GM23248 (cell line): ENCODE data around the gene IQGAP2. TPM values are rescaled to one million over a fixed set of nuclear protein-coding genes. Genes with fewer than 3 reads are reported as not detected.

ENCODE experiments used
- DNase-seq: peaks from one replicate; pipeline ENCODE4 v3.0.0-alpha.2; 2015
- H2AFZ ChIP-seq: fragments of 200-600 bp; sonication (generic); 2 replicates; pipeline ENCODE4 v1.6.1; 2016; ENCODE audit warnings: antibody characterized with exemption
- H3F3A ChIP-seq: fragments of 200-600 bp; sonication (generic); 2 replicates; pipeline ENCODE4 v1.6.1; 2016; ENCODE audit warnings: mild to moderate bottlenecking, antibody characterized with exemption, mixed run types; ENCODE audit not compliant: insufficient read depth
- H3K27ac ChIP-seq: fragments of 200-600 bp; sonication (generic); 2 replicates; pipeline ENCODE4 v1.5.1; 2016; ENCODE audit warnings: mild to moderate bottlenecking
- H3K27me3 ChIP-seq: fragments of 200-600 bp; sonication (generic); replicated peaks from 2 replicates; pipeline ENCODE4 v1.6.1; 2016; ENCODE audit warnings: mild to moderate bottlenecking; ENCODE audit not compliant: insufficient read depth
- H3K36me3 ChIP-seq: fragments of 200-600 bp; sonication (generic); 2 replicates; pipeline ENCODE4 v1.6.1; 2016; ENCODE audit warnings: low read depth, mild to moderate bottlenecking
- H3K4me1 ChIP-seq: fragments of 200-600 bp; sonication (generic); 2 replicates; pipeline ENCODE4 v1.6.1; 2016; ENCODE audit warnings: mild to moderate bottlenecking; ENCODE audit not compliant: insufficient read depth
- H3K4me2 ChIP-seq: fragments of 200-600 bp; sonication (generic); one replicate; pipeline ENCODE4 v1.6.1; 2016; ENCODE audit warnings: mild to moderate bottlenecking; ENCODE audit not compliant: unreplicated experiment
- H3K4me3 ChIP-seq: fragments of 200-600 bp; sonication (generic); 2 replicates; pipeline ENCODE4 v1.5.1; 2016; ENCODE audit warnings: mild to moderate bottlenecking
- H3K79me2 ChIP-seq: fragments of 200-600 bp; sonication (generic); 2 replicates; pipeline ENCODE4 v1.6.1; 2016; ENCODE audit warnings: mild to moderate bottlenecking; ENCODE audit not compliant: insufficient read depth
- H3K9ac ChIP-seq: fragments of 200-600 bp; sonication (generic); 2 replicates; pipeline ENCODE4 v1.6.1; 2016; ENCODE audit warnings: mild to moderate bottlenecking
- H3K9me2 ChIP-seq: fragments of 200-600 bp; sonication (generic); 2 replicates; pipeline ENCODE4 v1.6.1; 2016; ENCODE audit warnings: mixed run types, mild to moderate bottlenecking, moderate library complexity; ENCODE audit not compliant: insufficient read depth
- H3K9me3 ChIP-seq: fragments of 200-600 bp; sonication (generic); one replicate; pipeline ENCODE4 v1.6.1; 2017; ENCODE audit warnings: low read depth
- H4K20me1 ChIP-seq: fragments of 200-600 bp; sonication (generic); 2 replicates; pipeline ENCODE4 v1.6.0; 2016; ENCODE audit not compliant: insufficient read depth
- EZH2 ChIP-seq: fragments of 200-600 bp; sonication (generic); IDR thresholded peaks from 2 replicates; pipeline ENCODE4 v1.6.1; 2018; ENCODE audit warnings: antibody characterized with exemption, mild to moderate bottlenecking; ENCODE audit not compliant: insufficient read depth, poor library complexity, severe bottlenecking
- EZH2phosphoT487 ChIP-seq: fragments of 200-600 bp; sonication (generic); IDR thresholded peaks from 2 replicates; pipeline ENCODE4 v1.6.1; 2018; ENCODE audit warnings: antibody characterized with exemption, moderate library complexity, mild to moderate bottlenecking, low read depth; ENCODE audit not compliant: insufficient read depth
- WGBS, 2 experiments: methylation state at CpG; one replicate each; pipeline ENCODE4 v1.1.6; 2015 to 2017; ENCODE audit warnings: low lambda C conversion rate in 2 of 2, low coverage in 1 of 2; ENCODE audit errors: missing lambda C conversion rate in 2 of 2; 5-methylcytosine and 5-hydroxymethylcytosine counted together
- in situ Hi-C: fragments of 300-500 bp; cut with MboI; formaldehyde crosslinking; loops from 2 replicates; pipeline ENCODE4 v1.15.0; 2020
- polyA plus RNA-seq: library from polyadenylated mRNA; unstranded; fragments of >200 nt; fragmentation: Nextera tagmentation; extraction: Ambion mirVana; gene quantifications from 2 replicates; pipeline ENCODE4 v1.2.1, GENCODE V29; 2016
- total RNA-seq: library from RNA; depleted of rRNA; stranded (reverse); fragments of >200 nt; shearing (Covaris generic); gene quantifications from 2 replicates; pipeline ENCODE4 v1.2.3, GENCODE V29; 2014

IQGAP2 gene
- total and polyA plus RNA-seq, 2 experiments from 2014 or later, result 0.11 TPM; not detected in 1

GRCh38 chr5:76700571-76700970 lies 297.5 kb downstream of the IQGAP2 start:
- Histone ChIP-seq H3K4me1 (0 out of 2 replicates have a peak, but pooled peaks cover 7% of the 10 kb centered on the region), H3K27me3 (peaks cover 70% of the 10 kb centered on the region), H3F3A (no peaks in the 10 kb centered on the region), H3K36me3 (no peaks in the 10 kb centered on the region), H3K4me2 (no peak overlapping the region), H4K20me1 (no peaks in the 10 kb centered on the region), H2AFZ (no peak overlapping the region), H3K9me2 (no peaks in the 10 kb centered on the region), H3K9me3 (no peaks in the 10 kb centered on the region), H3K4me3 (no peak overlapping the region), H3K9ac (no peak overlapping the region), H3K27ac (no peak overlapping the region), H3K79me2 (no peaks in the 10 kb centered on the region)
- in situ Hi-C loops, result no loop called here
- TF ChIP-seq EZH2phosphoT487 (no peak), EZH2 (no peak)
- no peak for DNase-seq
- 87 to 100% methylated on average over 2 of the region's 2 CpGs for WGBS, 2 experiments

GRCh38 chr5:76701298-76701697 lies 298.2 kb downstream of the IQGAP2 start:
- Histone ChIP-seq H3F3A (no peaks in the 10 kb centered on the region), H3K36me3 (no peaks in the 10 kb centered on the region), H3K9ac (no peak overlapping the region), H4K20me1 (no peaks in the 10 kb centered on the region), H3K4me1 (0 out of 2 replicates have a peak, but pooled peaks cover 7% of the 10 kb centered on the region), H3K27me3 (peaks cover 78% of the 10 kb centered on the region), H3K79me2 (no peaks in the 10 kb centered on the region), H3K4me3 (no peak overlapping the region), H2AFZ (no peak overlapping the region), H3K9me2 (no peaks in the 10 kb centered on the region), H3K27ac (no peak overlapping the region), H3K9me3 (no peaks in the 10 kb centered on the region), H3K4me2 (no peak overlapping the region)
- peak; percentile 51 for DNase-seq
- 20 to 22% methylated on average over 2 of the region's 2 CpGs for WGBS, 2 experiments
- no peak for TF ChIP-seq EZH2phosphoT487
- no peak for TF ChIP-seq EZH2
- in situ Hi-C loops, result no loop called here

GRCh38 chr5:76703707-76704106 lies 300.6 kb downstream of the IQGAP2 start:
- peaks cover 93% of the 10 kb centered on the region for H3K27me3 ChIP-seq
- WGBS, 2 experiments, result 67 to 73% methylated on average over 2 of the region's 2 CpGs
- TF ChIP-seq EZH2, result no peak
- TF ChIP-seq EZH2phosphoT487, result no peak
- H3K4me3 ChIP-seq, result no peak overlapping the region
- DNase-seq, result no peak
- no peak overlapping the region for H2AFZ ChIP-seq
- H3K4me1 ChIP-seq, result 0 out of 2 replicates have a peak, but pooled peaks cover 7% of the 10 kb centered on the region
- H3K36me3 ChIP-seq, result no peaks in the 10 kb centered on the region
- H3K9me2 ChIP-seq, result no peaks in the 10 kb centered on the region
- H3K79me2 ChIP-seq, result no peaks in the 10 kb centered on the region
- H3F3A ChIP-seq, result no peaks in the 10 kb centered on the region
- H4K20me1 ChIP-seq, result no peaks in the 10 kb centered on the region
- in situ Hi-C loops, result no loop called here
- H3K27ac ChIP-seq, result no peak overlapping the region
- H3K4me2 ChIP-seq, result no peak overlapping the region
- H3K9ac ChIP-seq, result no peak overlapping the region
- H3K9me3 ChIP-seq, result no peaks in the 10 kb centered on the region

DNA sequence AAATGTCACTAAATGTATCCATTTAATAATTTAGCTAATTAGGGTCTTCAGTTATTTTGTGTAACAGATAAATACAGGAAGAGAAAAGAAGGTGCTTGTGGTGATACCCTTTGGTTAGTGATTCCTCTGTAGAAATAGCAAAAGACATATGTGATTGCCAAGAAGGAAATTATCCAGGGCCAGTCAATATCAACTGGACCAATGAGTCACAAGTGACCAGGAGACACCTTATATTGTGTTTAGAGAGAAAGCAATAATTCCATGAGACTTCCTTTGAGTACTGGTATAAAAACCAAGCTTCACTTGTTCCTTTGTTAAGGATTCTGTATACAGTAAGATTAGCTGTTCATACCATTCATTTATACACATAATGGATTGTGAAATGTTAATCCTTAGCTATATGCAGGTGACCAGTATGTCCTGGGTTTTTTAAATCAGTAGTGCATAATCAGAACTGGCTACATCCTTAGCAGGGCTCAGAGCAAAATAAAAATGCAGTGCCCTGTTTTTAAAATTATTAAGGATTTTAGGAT lies 301.1 kb downstream of the IQGAP2 start:
- H3K9me3 ChIP-seq, result no peaks in the 10 kb centered on the region
- no peak overlapping the region for H2AFZ ChIP-seq
- H3K27ac ChIP-seq, result no peak overlapping the region
- no peaks in the 10 kb centered on the region for H4K20me1 ChIP-seq
- no peaks in the 10 kb centered on the region for H3K79me2 ChIP-seq
- in situ Hi-C loops, result no loop called here
- peaks cover 93% of the 10 kb centered on the region for H3K27me3 ChIP-seq
- H3K36me3 ChIP-seq, result no peaks in the 10 kb centered on the region
- H3K9me2 ChIP-seq, result no peaks in the 10 kb centered on the region
- DNase-seq, result no peak
- H3F3A ChIP-seq, result no peaks in the 10 kb centered on the region
- H3K4me2 ChIP-seq, result no peak overlapping the region
- H3K9ac ChIP-seq, result no peak overlapping the region
- no peak overlapping the region for H3K4me3 ChIP-seq
- H3K4me1 ChIP-seq, result 0 out of 2 replicates have a peak, but pooled peaks cover 7% of the 10 kb centered on the region
- TF ChIP-seq EZH2, result no peak

DNA sequence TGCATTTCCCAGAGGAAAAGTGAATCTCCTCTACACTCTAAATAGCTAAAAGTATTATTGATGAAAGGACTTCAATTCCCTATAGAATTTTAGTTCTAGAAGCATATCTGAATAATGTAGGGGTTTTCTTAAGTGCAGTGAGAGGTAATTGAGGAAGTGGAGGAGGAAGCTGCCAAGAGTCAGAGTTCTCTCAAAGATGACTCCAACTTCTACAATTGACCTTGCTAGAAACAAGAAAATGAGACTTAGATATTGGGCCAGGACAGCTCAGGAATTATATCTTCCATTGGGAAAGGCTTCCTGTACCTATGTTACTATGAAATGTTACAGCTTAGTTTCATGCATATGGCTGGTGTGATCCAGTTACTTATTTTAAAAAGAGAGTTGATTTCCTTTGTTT lies 302.5 kb downstream of the IQGAP2 start:
- Histone ChIP-seq H2AFZ (no peak overlapping the region), H3K4me3 (no peak overlapping the region), H3K9me2 (no peaks in the 10 kb centered on the region), H3K9ac (no peak overlapping the region), H3K27me3 (peaks cover 86% of the 10 kb centered on the region), H3K36me3 (no peaks in the 10 kb centered on the region), H4K20me1 (no peaks in the 10 kb centered on the region), H3K79me2 (no peaks in the 10 kb centered on the region), H3F3A (peaks cover 12% of the 10 kb centered on the region), H3K4me1 (peaks cover 21% of the 10 kb centered on the region), H3K27ac (no peak overlapping the region), H3K4me2 (no peak overlapping the region), H3K9me3 (no peaks in the 10 kb centered on the region)
- in situ Hi-C loops, result no loop called here
- TF ChIP-seq EZH2 (no peak), EZH2phosphoT487 (no peak)
- DNase-seq, result no peak
